HepG2 (cell line): ENCODE measurements around the gene APOL2. TPM values are rescaled to one million over a fixed set of nuclear protein-coding genes. Genes with fewer than 3 reads are reported as not detected.

ENCODE experiments used
- ATAC-seq: fragments of 200-7000 bp; cut with Tn5 transposase; 3 replicates; pipeline ENCODE4 v1.9.1; 2020; ENCODE audit warnings: mild to moderate bottlenecking, moderate library complexity
- BruUV-seq: library from RNA; stranded (reverse); fragments of 400-500 nt; replicated peaks from 2 replicates; lab custom pipeline; 2021; lab: Mats Ljungman, UMichigan
- CTCF ChIA-PET: fragments of 300-600 bp; formaldehyde crosslinking; extraction: SDS; loops from one replicate; lab custom pipeline; 2021; ENCODE audit warnings: low total read pairs, inconsistent platforms, low intra/inter-chr PET ratio; lab: Yijun Ruan, JAX
- POLR2A ChIA-PET: fragments of 350-600 bp; sonication (Branson Sonifier 250); formaldehyde crosslinking; loops from one replicate; lab custom pipeline; 2020; ENCODE audit warnings: antibody characterized with exemption, inconsistent platforms; lab: Yijun Ruan, JAX
- DNase-seq: peaks from one replicate; pipeline ENCODE4 v3.0.0-alpha.2; 2015; ENCODE audit warnings: low spot score
- FAIRE-seq: peaks from 3 replicates; lab custom pipeline; 2011; peaks lifted over from hg19 to GRCh38; lab: Jason Lieb, UNC
- H2AFZ ChIP-seq: one replicate; pipeline ENCODE4 v1.6.1; 2011; ENCODE audit warnings: low read length, inconsistent platforms
- H3K27ac ChIP-seq: fragments of 300-600 bp; 3 replicates; pipeline ENCODE4 v1.8.0; 2011; ENCODE audit warnings: mixed run types, mild to moderate bottlenecking, mixed read lengths, low read length, inconsistent platforms; ENCODE audit not compliant: insufficient read depth; ENCODE audit errors: extremely low read length
- H3K27me3 ChIP-seq, 2 experiments: fragments of 200-600 bp in 1 of 2; 2 replicates in 1 of 2; 3 replicates in 1 of 2; pipeline versions ENCODE4 v1.6.0 to v1.8.0; 2011; ENCODE audit warnings: low read length in 2 of 2, mild to moderate bottlenecking in 2 of 2, moderate library complexity in 2 of 2, inconsistent platforms in 1 of 2; ENCODE audit not compliant: insufficient read depth in 2 of 2, control insufficient read depth in 1 of 2
- H3K36me3 ChIP-seq, 2 experiments: fragments of 200-600 bp in 1 of 2; replicated peaks in 1 of 2; 2 replicates in 1 of 2; 3 replicates in 1 of 2; pipeline versions ENCODE4 v1.5.1 to v1.8.0; 2011; ENCODE audit warnings: low read length in 2 of 2, inconsistent platforms in 1 of 2; ENCODE audit not compliant: insufficient read depth in 2 of 2, control insufficient read depth in 1 of 2
- H3K4me1 ChIP-seq: 2 replicates; pipeline ENCODE4 v1.5.1; 2012; ENCODE audit warnings: low read length, inconsistent platforms; ENCODE audit not compliant: insufficient read depth
- H3K4me2 ChIP-seq: 2 replicates; pipeline ENCODE4 v1.6.0; 2011; ENCODE audit warnings: low read depth, low read length, inconsistent platforms
- H3K4me3 ChIP-seq, 3 experiments: fragments of 200-600 bp in 1 of 3; sonication (generic), shearing (Covaris generic) in 1 of 3; replicated peaks in 1 of 3; 2 replicates each; pipeline ENCODE4 v1.5.1; 2011 to 2016; ENCODE audit warnings: low read length in 3 of 3, inconsistent platforms in 2 of 3, low read depth in 2 of 3, mild to moderate bottlenecking in 2 of 3, control low read depth in 1 of 3, mixed read lengths in 1 of 3; ENCODE audit not compliant: insufficient read depth in 1 of 3
- H3K79me2 ChIP-seq: one replicate; pipeline ENCODE4 v1.6.1; 2011; ENCODE audit warnings: low read length, inconsistent platforms; ENCODE audit not compliant: insufficient read depth
- H3K9ac ChIP-seq: 2 replicates; pipeline ENCODE4 v1.6.0; 2011; ENCODE audit warnings: mild to moderate bottlenecking, low read depth, low read length, inconsistent platforms; ENCODE audit not compliant: insufficient read depth
- H3K9me3 ChIP-seq: 2 replicates; pipeline ENCODE4 v1.5.1; 2012; ENCODE audit warnings: mild to moderate bottlenecking, low read length
- H4K20me1 ChIP-seq: 2 replicates; pipeline ENCODE4 v1.6.0; 2011; ENCODE audit warnings: inconsistent platforms, mild to moderate bottlenecking, low read length, moderate library complexity; ENCODE audit not compliant: insufficient read depth
- ASH2L ChIP-seq: fragments of 300-600, 200-600 bp; sonication (generic); IDR thresholded peaks from 2 replicates; pipeline ENCODE4 v1.7.0; 2017; ENCODE audit warnings: low read depth, mild to moderate bottlenecking, moderate library complexity, mixed read lengths, low read length; ENCODE audit not compliant: insufficient read length
- FOSL2 ChIP-seq: sonication (generic); formaldehyde crosslinking; IDR thresholded peaks from 2 replicates; pipeline ENCODE4 v1.4.0; 2020; ENCODE audit warnings: missing genetic modification reagents
- HNF4G ChIP-seq, 2 experiments: sonication (generic) in 1 of 2; formaldehyde crosslinking in 1 of 2; IDR thresholded peaks; 2 replicates each; pipeline versions ENCODE4 v1.4.0 to v1.6.1; 2011 to 2020; ENCODE audit warnings: borderline replicate concordance in 2 of 2, low read depth in 2 of 2, mild to moderate bottlenecking in 2 of 2, low read length in 1 of 2, missing genetic modification reagents in 1 of 2, moderate library complexity in 1 of 2
- PHF8 ChIP-seq: sonication (generic); formaldehyde crosslinking; IDR thresholded peaks from 2 replicates; pipeline ENCODE4 v1.5.0; 2020; ENCODE audit warnings: missing genetic modification reagents
- TBX2 ChIP-seq: sonication (generic); formaldehyde crosslinking; IDR thresholded peaks from 2 replicates; pipeline ENCODE4 v1.5.0; 2020; ENCODE audit warnings: missing genetic modification reagents, mild to moderate bottlenecking, borderline replicate concordance
- ZNF230 ChIP-seq: sonication (generic); formaldehyde crosslinking; IDR thresholded peaks from 2 replicates; pipeline ENCODE4 v1.4.0; 2020; ENCODE audit warnings: mild to moderate bottlenecking, missing genetic modification reagents
- ZNF879 ChIP-seq: sonication (generic); formaldehyde crosslinking; IDR thresholded peaks from 2 replicates; pipeline ENCODE4 v1.8.1; 2023; ENCODE audit warnings: missing genetic modification reagents
- WGBS: methylation state at CpG from one replicate; pipeline ENCODE4 v1.1.6; 2017; ENCODE audit warnings: low lambda C conversion rate; 5-methylcytosine and 5-hydroxymethylcytosine counted together
- in situ Hi-C: cut with HindIII; loops from 2 replicates; pipeline ENCODE4 v1.10.0; 2017; ENCODE audit warnings: low pct_unique_long_range_greater_than_20kb; ENCODE audit not compliant: extremely low pct_ligation_motif_present
- intact Hi-C: fragments of 100-400 bp; cut with micrococcal nuclease; formaldehyde crosslinking; loops from one replicate; pipeline ENCODE4 v1.10.0; 2022; ENCODE audit not compliant: unreplicated experiment
- polyA plus RNA-seq, 8 experiments: library from polyadenylated mRNA; depleted of rRNA in 3 of 8; stranded (reverse) in 7 of 8; unstranded in 1 of 8; fragments of >200 nt; fragmentation: Illumina TruSeq in 4 of 8; extraction: Trizol in 4 of 8; gene quantifications; 2 replicates each; pipeline versions ENCODE4 v1.2.1 to v1.2.3, GENCODE V29; 2011 to 2016; ENCODE audit warnings: low read depth in 4 of 8, missing spikeins in 1 of 8, mixed read lengths in 1 of 8; ENCODE audit not compliant: insufficient read depth in 1 of 8
- total RNA-seq, 5 experiments: library from RNA; depleted of rRNA; stranded (reverse); fragments of >200 nt; fragmentation: Illumina TruSeq; extraction: Trizol; gene quantifications; 2 replicates each; pipeline ENCODE4 v1.2.3, GENCODE V29; 2016; ENCODE audit warnings: low read depth in 1 of 5
- TF ChIP-seq, protein P1 (sequence below): sonication (generic); formaldehyde crosslinking; IDR thresholded peaks from 2 replicates; pipeline ENCODE4 v1.4.0; 2020; ENCODE audit warnings: missing genetic modification reagents
- TF ChIP-seq, protein P2 (sequence below): sonication (generic); formaldehyde crosslinking; IDR thresholded peaks from 2 replicates; pipeline ENCODE4 v1.5.0; 2020; ENCODE audit warnings: mild to moderate bottlenecking, missing genetic modification reagents
- TF ChIP-seq, protein P3 (sequence below): sonication (generic); formaldehyde crosslinking; IDR thresholded peaks from 2 replicates; pipeline ENCODE4 v1.5.0; 2020; ENCODE audit warnings: missing genetic modification reagents, mild to moderate bottlenecking, borderline replicate concordance

The APOL2 gene
- total and polyA plus RNA-seq, 2 of the 13 experiments (the other 11 are each of a cell fraction or from before 2014, with no cell fraction given) = 28.7 to 51.2 TPM

DNA sequence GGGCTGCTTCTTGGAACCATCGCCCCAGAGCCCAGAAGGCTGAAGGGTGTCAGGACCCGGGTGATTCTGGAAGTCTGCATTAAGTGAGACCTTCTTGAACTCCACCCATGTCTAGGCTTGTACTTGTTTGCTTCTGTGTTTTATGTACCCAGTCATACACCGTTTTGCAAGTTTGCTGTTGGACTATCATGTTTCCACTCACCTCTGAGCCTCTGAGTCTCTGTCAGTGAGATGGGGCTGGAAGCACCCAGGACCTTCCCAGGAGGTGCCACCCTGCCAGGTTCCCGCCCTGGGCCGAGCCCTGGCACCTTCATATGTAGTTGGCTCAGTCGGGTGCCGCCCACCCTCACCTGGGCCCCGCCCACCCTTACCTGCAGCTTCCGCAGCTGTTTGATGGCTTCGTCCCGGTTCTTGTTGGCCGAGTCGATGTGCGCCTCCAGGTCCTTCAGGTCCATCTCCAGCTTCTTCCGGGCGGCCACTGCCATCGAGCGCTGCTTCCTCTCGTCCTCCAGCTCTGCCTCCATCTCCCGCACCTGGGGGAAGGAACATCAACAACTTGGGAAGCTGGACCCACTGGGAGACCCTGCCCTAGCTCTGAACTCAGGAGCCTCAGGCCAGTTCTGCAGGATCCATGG lies 48.7 kb upstream of the APOL2 start:
- DNase-seq = no peak
- intact Hi-C loops (loop anchor here (2.0 kb wide), 2 partner anchors 83 to 93 kb away; no protein-coding TSS in a partner anchor), in situ Hi-C loops (loop anchor here (5.0 to 10.0 kb wide), 2 partner anchors 53 to 91 kb away; partner anchors contain the start of gene APOL2)
- H3K4me1 ChIP-seq = no peaks in the 10 kb centered on the region
- no peak for FAIRE-seq
- peaks cover 50 to 75% of the 10 kb centered on the region in 2 experiments for H3K36me3 ChIP-seq
- H2AFZ ChIP-seq = no peak overlapping the region
- H4K20me1 ChIP-seq = no peaks in the 10 kb centered on the region
- ATAC-seq = no peak
- no peak overlapping the region for H3K9ac ChIP-seq
- no peaks in the 10 kb centered on the region for H3K9me3 ChIP-seq
- no peak overlapping the region for H3K4me3 ChIP-seq
- 97% methylated on average over 20 of the region's 20 CpGs for WGBS
- BruUV-seq = no TSS peak
- H3K27ac ChIP-seq = no peak overlapping the region
- no peak overlapping the region for H3K4me2 ChIP-seq
- no peaks in the 10 kb centered on the region for H3K79me2 ChIP-seq
- H3K27me3 ChIP-seq = no peaks in the 10 kb centered on the region
- POLR2A ChIA-PET = interaction anchor here (1.1 to 1.4 kb wide), 2 partner anchors 13 to 132 kb away, joined by 3 to 4 read pairs; no protein-coding TSS in a partner anchor
- no peak for TF ChIP-seq ZNF230
- TF ChIP-seq, protein P1, sequence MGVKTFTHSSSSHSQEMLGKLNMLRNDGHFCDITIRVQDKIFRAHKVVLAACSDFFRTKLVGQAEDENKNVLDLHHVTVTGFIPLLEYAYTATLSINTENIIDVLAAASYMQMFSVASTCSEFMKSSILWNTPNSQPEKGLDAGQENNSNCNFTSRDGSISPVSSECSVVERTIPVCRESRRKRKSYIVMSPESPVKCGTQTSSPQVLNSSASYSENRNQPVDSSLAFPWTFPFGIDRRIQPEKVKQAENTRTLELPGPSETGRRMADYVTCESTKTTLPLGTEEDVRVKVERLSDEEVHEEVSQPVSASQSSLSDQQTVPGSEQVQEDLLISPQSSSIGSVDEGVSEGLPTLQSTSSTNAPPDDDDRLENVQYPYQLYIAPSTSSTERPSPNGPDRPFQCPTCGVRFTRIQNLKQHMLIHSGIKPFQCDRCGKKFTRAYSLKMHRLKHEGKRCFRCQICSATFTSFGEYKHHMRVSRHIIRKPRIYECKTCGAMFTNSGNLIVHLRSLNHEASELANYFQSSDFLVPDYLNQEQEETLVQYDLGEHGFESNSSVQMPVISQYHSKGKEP = no peak
- TF ChIP-seq ASH2L = no peak
- TF ChIP-seq, protein P2, sequence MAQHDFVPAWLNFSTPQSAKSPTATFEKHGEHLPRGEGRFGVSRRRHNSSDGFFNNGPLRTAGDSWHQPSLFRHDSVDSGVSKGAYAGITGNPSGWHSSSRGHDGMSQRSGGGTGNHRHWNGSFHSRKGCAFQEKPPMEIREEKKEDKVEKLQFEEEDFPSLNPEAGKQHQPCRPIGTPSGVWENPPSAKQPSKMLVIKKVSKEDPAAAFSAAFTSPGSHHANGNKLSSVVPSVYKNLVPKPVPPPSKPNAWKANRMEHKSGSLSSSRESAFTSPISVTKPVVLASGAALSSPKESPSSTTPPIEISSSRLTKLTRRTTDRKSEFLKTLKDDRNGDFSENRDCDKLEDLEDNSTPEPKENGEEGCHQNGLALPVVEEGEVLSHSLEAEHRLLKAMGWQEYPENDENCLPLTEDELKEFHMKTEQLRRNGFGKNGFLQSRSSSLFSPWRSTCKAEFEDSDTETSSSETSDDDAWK (CRISPR knock-in tag) = no peak
- TF ChIP-seq HNF4G (IDR thresholded peaks at IDR 0.05; ENCODE audit: borderline replicate concordance, low read depth, low read length) = no peak
- TF ChIP-seq HNF4G (CRISPR knock-in tag; IDR thresholded peaks at IDR 0.05; ENCODE audit: borderline replicate concordance, low read depth) = no peak
- no peak for TF ChIP-seq TBX2
- no peak for TF ChIP-seq FOSL2 (CRISPR knock-in tag)
- TF ChIP-seq, protein P3, sequence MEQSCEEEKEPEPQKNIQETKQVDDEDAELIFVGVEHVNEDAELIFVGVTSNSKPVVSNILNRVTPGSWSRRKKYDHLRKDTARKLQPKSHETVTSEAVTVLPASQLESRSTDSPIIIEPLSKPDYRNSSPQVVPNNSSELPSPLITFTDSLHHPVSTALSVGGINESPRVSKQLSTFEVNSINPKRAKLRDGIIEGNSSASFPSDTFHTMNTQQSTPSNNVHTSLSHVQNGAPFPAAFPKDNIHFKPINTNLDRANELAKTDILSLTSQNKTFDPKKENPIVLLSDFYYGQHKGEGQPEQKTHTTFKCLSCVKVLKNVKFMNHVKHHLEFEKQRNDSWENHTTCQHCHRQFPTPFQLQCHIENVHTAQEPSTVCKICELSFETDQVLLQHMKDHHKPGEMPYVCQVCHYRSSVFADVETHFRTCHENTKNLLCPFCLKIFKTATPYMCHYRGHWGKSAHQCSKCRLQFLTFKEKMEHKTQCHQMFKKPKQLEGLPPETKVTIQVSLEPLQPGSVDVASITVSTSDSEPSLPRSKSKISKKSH = no peak
- TF ChIP-seq ZNF879 (CRISPR knock-in tag) = no peak
- no peak for TF ChIP-seq PHF8 (CRISPR knock-in tag)
- CTCF ChIA-PET = no interaction called here
